Stimulated activated CD8-positive, alpha-beta memory T cell treated with anti-CD3 and anti-CD28 coated beads, Interleukin-15, amount 100 ng/mL, for 1 hour (primary cell): ENCODE measurements around the gene HACD4.
"Not testable (repeated sequence)": the region's sequence is repeated elsewhere in the genome, so short reads cannot be mapped to it uniquely, and the experiment has no call there.

Source experiments
- DNase-seq: peaks from one replicate; pipeline ENCODE4 v3.0.0-alpha.2; 2020; ENCODE audit warnings: low read depth

Gene HACD4

DNA sequence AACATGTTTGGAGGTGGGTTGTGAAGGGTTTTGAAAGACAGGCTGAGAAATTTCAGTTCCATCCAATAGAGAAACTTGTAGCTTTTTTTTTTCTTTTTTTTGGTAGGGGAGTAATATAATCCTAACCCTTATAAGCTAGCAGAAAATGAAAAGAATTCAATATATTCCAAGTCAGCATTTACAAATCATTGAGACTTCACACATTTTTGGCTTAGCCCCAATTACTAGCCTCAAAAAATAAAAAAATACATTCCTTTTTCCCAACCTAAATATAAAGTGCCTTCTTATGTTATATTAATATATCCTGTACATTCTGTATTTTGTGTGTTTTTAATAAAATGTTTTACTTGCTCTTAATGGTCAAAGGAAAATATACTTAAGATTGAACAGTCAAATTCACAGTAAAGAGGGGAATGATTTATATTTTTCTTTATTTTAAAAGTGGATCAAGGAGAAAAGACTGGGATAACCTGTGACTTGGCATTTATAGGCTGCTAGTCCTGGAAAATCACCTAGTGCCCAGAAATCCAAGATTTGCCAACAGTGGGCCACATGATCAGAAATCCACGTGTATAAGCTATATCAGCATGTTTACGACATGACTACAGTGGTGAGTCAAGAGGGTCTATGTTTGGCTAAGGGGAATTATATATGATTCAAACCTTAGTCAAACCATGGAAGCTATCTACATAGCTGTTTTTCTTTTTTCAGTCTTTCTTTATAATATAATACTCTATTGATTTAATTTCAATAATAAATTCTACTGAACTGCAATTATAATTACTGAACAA is 14.5 kb downstream of the HACD4 start:
- DNase-seq: no peak

DNA sequence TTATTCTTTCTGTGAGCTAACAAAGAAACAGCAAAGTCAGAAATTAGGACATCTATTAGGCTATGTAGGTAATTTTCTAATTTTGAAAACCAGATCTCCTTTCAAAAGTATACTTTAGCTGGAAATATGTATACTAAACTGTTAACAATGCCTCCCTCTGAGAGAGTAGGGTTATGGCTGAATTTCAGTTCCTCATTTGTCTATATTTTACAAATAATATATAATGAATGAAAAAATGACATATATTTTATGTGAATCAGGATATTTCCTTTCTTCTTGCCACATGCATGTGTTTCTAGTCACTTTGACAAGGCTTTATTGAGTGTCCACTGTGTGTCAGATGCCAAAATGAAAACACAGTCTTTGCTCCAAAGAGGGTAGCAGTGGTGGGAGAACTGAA is 15.4 kb downstream of the HACD4 start:
- no peak for DNase-seq

DNA sequence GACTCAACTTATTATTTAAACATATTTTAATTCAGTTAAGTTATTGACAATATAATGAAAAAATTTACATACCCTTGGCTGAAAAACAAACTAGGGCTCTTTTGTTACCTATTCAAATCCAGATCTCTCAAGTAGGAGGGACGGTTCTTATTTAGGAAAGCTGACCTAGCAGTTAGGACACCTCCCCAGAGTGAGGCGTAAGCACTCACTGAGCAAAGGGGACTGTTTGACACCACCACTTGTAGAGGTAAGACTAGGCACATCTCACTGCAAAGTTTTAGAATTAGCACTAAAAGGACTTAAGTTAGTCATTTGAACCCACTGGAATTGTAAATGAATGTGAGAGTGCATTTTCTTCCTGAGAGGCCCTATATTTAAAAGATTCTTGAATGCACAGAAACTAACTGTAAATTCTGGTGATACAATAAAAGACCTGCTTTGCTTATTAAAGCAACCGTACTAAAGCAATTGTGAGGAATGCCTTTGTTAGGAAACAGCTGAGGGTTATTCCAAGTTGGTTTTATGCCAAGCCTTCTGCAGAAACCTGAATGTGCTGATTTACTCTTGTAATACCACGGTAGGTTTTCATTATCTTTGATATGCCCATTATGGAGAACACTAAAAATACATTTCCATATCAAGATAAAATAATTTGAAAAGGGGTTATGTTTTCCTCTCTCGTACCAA is 16.2 kb downstream of the HACD4 start:
- DNase-seq: no peak

DNA sequence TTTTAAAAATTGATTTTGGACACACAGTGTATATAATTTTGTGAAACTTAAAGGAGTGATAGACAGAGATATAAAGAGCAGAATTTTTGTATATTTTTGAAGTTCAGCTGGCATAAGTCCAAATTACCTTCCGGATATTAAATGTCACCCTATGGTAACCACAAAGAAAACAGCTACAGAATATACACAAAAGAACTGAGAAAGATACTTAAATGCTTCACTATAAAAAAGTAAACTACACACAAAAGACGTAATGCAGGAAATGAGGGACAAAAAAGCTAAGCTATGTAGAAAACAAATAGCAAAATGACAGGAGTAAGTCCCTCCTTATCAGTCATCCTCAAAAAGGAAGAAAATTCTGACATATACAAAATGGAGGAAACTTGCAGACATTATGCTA is 29.4 kb downstream of the HACD4 start:
- no peak for DNase-seq

DNA sequence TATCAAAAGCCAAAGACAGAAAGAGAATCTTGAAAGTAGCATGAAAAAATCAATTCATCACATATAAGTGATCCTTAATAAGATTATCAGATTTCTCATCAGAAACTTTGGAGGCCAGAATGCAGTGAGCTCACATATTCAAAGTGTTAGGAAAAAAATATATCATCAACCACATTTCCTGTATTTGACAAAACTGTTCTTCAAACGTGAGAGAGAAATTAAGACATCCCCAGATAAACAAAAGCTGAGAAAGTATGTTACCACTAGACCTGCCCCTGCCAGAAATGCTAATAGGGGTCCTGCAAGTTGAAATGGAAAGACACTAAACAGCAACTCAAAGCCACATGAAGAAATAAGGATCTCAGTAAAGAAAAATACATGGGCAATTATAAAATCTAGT is 29.9 kb downstream of the HACD4 start:
- no peak for DNase-seq

DNA sequence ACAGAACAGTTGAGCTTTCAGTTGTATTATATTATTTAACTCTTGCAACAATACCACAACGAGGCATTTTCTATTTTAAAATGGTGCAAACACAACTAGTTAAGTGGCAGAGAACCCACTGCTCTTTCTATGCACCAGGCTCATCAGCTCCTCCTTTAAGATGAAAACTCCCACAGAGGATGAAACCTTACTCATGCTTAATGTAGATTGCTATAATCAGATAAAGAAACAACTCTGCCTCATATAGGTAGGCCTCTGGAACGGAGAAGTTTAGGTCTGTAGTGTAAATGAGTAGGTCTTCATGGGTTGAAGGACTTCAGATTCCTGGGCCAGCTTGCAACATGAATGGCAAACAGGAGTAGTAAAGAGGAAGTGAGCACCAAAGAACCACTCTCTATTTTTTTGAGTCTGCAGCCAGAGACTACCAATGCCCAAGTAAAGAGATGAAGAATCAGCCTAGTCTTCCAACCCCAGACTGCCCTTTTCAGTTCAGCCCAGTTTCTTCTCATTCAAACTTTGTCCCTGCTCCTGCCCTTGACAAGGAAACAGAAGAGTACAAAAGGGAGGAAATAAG is 33.9 kb downstream of the HACD4 start:
- no peak for DNase-seq

DNA sequence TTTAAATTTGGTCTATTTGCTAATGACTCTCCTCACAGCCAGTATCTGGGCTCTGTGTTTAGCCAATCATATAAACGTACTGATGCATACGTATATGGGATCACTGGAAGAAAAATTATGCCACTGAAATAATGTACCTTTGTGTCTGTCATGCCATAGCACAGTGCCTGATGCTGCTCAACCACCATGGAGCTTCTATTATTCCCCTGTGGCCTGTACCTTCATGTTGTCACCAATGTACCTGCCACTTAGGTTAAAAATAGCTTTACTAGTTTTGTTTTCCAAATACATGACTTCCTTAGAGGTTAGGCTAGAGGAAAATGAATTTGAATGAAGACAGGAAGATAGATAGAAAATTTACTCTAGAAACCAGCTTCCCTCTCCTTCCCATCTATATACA is 34.6 kb downstream of the HACD4 start:
- DNase-seq: no peak

DNA sequence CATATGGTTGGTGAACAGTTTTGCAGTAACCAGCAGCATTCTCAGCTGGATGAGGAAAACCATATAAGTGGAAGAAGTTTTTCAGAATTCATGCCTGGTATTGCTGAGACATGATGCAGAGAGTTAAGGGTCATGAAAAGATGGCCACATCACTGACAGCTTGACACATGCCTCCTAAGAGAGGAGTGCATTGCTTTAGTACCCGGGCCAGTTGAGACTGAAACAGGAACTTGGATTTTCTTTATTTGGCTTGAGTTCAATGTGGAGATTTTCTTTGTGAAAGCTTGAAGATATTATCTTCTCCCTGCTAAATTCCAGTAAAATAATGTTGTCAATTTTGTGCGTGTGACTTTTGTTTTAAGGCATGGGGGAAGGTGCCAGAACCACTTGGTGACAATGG is 35.8 kb downstream of the HACD4 start:
- DNase-seq: no peak

DNA sequence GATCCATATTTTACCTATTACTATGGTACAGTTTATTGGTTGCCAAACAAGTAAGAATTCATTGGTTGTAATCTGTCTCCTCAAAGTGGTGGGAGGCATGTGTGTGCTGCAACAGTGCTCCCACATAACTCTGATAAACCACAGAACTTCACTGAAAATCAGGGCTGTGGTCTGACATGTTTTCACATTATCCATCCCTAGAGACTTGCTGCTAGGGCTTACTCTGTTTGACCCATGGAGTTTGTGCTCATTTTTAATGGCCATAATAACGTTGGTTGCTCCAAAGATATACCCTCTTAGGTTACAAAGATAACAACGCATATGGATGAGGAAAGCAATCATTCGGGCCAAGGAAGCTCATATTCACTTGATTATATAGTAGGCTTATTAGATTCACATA is 37.0 kb downstream of the HACD4 start:
- DNase-seq: no peak

DNA sequence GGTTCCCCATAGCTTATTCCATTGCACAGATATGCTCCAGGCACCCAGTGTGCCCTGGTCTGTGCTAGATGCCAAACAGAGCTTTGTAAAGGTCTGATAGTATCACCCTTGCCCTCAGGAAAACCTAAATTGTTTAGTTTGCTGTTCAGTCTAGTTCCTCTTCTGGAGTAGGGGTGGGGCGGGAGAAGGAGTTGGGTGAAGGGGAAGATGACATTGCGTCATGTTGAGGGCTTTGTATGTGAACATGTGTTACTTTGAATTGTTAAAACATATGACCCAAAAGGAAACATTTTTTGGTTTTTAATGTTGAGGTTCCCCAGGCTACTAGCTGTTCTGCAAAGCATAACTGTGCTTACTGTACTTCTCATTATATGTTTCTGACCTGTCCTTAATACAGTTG is 40.6 kb downstream of the HACD4 start:
- no peak for DNase-seq

DNA sequence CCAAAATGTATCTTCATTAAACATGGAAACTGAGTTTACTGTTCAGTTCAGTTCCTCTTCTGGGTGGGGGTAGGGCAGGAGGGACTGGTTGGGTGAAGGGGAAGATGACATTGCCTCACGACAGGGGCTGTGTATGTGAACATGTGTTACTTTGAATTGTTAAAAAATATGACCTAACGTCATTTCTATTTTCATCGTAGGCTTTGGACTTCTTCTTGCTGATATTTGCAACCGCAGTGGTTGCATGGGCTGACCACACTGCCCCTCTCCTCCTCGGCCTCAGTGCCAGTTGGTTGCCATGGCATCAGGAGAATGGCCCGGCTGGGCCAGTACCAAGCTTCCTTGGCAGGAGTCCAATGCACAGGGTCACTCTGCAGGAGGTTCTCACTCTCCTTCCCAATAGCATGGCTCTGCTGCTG is 41.5 kb downstream of the HACD4 start:
- no peak for DNase-seq

DNA sequence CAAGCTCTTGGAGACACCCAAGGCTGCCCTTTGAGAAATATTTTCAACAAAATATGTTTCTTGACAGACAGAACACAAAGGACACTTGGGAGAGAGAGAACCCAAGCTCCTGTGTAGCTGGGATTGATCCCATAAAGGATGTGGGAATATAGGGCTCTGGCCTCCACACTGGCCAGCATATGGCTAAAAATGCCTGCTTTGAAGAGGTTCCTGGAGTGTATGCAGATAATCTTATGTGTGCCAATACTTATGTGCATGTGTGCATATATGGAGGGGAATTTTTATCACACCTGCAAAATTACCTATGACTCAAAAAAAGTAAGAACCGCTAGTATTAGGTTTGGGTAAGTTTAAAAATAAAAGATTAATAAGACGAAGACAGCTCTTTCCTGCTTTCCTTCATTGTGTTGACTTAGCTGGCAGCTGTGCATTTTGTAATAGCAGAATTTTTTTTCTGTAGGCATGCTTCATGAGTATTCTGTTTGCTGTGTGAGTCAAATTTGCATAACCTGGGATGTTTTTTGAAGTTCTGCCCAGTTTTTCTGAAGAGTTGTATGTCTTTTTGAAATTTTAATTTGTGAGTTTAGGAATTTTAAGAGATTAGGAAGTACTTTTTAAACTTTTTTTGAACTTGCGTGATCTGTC is 42.6 kb downstream of the HACD4 start:
- no peak for DNase-seq

DNA sequence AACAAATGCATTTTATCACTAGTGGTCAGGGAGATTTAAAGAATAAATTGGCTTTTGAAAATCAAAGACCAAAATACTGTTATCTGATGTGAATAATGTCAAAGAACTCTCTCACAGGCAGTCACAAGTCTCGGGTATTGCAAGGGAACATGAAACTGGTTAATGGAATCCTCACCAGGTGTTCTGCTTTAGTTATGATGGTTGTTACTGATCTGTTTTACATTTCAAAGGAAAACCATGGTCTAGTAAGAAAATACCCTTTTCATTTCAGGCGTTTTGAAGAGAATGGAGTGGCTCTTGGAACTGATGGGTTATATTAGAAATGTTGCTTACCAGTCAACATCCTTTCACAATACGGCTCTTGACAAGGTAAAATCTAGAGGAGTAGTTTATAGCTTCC is 43.4 kb downstream of the HACD4 start:
- no peak for DNase-seq

DNA sequence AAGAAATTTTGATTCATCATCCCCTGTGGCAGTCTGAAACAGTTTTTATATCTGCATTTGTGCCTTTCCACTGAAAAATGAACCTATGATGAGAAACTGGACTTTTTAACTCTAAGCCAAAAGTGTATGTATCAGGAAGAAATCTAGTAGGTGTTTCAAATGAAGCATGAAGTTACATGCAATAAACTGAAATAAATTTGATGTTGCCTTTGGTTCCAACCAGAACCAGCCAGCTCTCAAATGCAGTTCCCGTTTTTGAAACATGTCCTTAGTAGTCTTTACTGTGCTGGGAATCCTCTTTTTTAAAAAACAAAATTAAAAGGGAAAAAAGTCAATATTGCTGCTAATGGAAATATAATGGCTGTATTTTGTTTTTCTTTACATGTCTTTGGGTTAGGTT is 43.9 kb downstream of the HACD4 start:
- no peak for DNase-seq

DNA sequence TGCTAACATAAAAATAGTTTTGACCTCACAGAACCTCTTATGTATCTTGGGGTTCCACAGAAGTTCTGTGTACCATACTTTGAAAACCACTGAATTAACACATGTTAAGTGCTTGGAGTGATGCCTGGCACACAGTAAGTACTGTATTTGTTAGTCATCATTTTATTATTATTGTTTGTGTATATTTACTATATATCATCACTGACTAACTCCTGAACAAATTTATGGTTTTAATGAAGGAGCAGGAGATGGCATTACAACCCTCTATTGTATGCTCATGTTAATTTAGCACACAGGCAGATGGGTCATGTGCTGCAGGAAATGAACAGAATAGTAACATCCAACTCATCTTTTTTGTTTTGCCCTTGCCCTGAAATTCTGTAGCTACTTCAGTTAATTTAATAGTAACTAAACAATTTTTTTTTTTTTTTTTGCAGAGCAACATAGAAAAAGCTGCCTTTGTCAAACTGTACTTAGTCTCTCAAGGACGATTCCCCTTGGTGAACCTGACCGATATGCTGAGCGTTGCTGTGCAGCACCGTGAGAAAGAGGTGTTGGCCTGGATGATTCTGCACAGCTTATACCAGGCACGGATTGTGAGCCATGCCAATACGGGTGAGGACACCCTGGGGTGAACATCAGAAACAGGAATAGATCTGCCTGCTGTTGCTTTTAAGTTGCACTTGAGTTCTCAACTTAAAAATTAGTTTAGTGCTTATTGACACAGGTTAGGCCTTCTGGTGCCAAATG is 45.4 kb downstream of the HACD4 start:
- no peak for DNase-seq

DNA sequence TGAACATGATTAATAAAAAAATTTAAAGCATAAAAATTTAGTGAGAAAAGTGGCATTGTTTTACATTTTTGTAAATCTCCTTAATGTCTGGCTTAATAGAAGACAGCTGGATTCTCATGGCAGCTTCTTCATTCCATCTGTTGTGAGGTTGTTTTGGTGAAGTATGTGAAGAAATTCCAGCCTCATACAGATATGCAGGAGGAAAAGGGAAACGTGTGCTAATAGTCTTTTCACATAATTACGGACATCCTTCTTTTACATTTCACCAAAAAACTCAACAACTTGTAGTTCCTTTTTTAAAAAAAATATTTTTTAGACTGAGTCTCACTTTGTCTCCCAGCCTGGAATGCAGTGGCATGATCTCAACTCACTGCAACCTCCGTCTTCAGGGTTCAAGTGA is 46.9 kb downstream of the HACD4 start:
- DNase-seq: no peak

DNA sequence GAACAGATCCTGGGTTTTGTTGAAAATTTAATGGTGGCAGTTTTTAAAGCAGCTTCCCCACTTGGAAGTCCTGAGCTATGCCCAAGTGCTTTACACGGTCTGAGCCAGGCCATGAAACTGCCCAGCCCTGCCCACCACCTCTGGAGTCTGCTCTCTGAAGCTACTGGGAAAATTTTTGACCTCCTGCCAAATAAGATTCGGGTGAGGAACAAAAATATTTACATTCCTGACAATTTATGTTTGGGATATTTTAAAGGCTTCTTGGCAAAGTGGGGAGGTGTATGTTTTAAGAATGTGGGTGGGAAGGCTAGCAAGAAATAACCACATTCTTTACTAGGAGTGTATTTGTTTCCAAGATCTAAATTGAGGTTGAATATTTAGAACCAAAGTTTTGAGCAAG is 50.0 kb downstream of the HACD4 start:
- DNase-seq: no peak

DNA sequence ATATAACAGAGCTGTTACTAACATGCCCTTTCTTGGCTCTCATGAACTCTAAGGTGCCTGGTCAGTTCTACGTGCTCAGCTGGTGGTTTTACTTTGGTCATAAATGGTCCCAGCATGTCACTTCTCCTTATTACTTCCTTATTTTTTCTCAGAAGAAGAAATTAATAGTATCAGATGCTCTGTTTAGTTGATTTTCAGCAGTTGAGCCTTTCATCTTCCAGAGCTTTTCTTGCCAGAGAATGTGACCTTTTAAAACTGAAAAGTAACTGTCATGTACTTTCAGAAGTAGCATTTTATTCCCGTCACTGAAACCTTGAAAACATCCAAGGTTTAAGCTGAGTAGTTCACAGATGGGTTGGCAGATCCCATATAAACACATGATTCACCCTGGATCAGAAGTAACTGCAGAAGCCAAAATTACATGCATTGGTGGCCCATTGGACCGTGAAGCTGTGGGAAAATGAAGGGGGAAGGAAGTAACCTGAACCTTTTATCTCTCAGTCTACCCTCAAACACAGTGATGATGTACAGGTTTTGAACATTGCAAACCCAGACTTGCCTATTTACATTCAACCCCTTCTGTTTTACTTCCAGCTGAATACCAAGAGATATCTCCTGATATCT is 50.5 kb downstream of the HACD4 start:
- no peak for DNase-seq

DNA sequence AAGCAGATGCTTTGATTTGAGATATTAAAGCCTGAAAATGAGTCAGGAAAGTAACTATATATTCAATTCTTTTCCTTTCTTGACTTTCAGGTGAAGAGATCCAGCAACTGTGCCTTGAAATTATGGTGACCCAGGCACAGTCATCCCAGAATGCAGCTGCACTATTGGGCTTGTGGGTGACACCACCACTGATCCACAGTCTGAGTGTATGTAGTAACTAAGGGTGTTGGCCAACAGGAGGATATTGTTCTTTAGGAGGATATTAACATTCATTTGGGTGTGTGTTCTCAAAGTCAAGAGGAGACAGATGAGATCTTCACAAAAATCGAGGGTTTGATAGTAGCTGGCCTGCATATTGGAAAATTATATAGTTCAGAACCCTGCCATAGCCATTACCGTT is 53.2 kb downstream of the HACD4 start:
- DNase-seq: no peak

DNA sequence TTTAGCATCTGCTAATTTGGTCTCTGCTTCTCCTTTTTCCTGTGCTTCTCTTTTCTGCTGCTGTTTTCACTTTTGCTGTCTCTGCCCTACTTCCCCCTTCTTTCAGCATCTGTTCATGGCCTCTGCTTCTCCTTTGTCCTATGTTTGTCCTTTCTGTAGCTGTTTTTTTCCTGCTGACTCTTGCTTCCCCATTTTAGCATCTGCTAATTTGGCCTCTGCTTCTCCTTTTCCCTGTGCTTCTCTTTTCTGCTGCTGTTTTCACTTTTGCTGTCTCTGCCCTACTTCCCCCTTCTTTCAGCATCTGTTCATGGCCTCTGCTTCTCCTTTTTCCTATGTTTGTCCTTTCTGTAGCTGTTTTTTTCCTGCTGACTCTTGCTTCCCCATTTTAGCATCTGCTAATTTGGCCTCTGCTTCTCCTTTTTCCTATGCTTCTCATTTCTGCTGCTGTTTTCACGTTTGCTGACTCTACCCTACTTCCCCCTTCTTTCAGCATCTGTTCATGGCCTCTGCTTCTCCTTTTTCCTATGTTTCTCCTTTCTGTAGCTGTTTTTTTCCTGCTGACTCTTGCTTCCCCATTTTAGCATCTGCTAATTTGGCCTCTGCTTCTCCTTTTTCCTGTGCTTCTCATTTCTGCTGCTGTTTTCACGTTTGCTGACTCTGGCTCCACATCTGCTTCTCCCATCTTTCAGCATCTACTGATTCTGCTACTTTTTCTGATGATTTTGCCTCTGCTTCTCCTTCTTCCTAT is 57.1 kb downstream of the HACD4 start:
- not testable (repeated sequence) for DNase-seq
